DMS153 (cell line): Measurements from ENCODE around the gene CLDN1.

Source experiments
- DNase-seq: peaks from one replicate; lab custom pipeline; 2025; lab: John Stamatoyannopoulos, UW

Gene CLDN1

GRCh38 chr3:190321789-190322603 is at the start of gene CLDN1:
Gene CLDN1 (minus strand): TSS chr3:190322446. CDS start chr3:190322206, 240 bp downstream.
- peak; percentile 52 for DNase-seq

- no peak for DNase-seq
Observed at GRCh38 chr3:190371152-190371551, 48.9 kb upstream of the CLDN1 start.

- DNase-seq: no peak
Observed at GRCh38 chr3:190370369-190370768, 48.1 kb upstream of the CLDN1 start.

GRCh38 chr3:190369668-190370295 is 47.5 kb upstream of the CLDN1 start:
- no peak for DNase-seq

- no peak for DNase-seq
Observed at GRCh38 chr3:190368881-190369280, 46.6 kb upstream of the CLDN1 start.

- DNase-seq: no peak
Observed at GRCh38 chr3:190366133-190366532, 43.9 kb upstream of the CLDN1 start.

- DNase-seq: no peak
Observed at GRCh38 chr3:190362258-190362657, 40.0 kb upstream of the CLDN1 start.

GRCh38 chr3:190361791-190362190 is 39.5 kb upstream of the CLDN1 start:
- no peak for DNase-seq

GRCh38 chr3:190360228-190360627 is 38.0 kb upstream of the CLDN1 start:
- no peak for DNase-seq

GRCh38 chr3:190359813-190360212 is 37.6 kb upstream of the CLDN1 start:
- no peak for DNase-seq

GRCh38 chr3:190357468-190357867 is 35.2 kb upstream of the CLDN1 start:
- no peak for DNase-seq

- DNase-seq: no peak
Observed at GRCh38 chr3:190356246-190356645, 34.0 kb upstream of the CLDN1 start.

GRCh38 chr3:190352861-190353457 is 30.7 kb upstream of the CLDN1 start:
- DNase-seq: no peak

- no peak for DNase-seq
Observed at GRCh38 chr3:190346541-190346940, 24.3 kb upstream of the CLDN1 start.

- no peak for DNase-seq
Observed at GRCh38 chr3:190345878-190346277, 23.6 kb upstream of the CLDN1 start.

GRCh38 chr3:190345027-190345821 is 23.0 kb upstream of the CLDN1 start:
- peak; percentile 23 for DNase-seq

- DNase-seq: no peak
Observed at GRCh38 chr3:190340071-190340470, 17.8 kb upstream of the CLDN1 start.

- peak; percentile 25 for DNase-seq
Observed at GRCh38 chr3:190339130-190339529, 16.9 kb upstream of the CLDN1 start.

- DNase-seq: no peak
Observed at GRCh38 chr3:190338717-190339116, 16.5 kb upstream of the CLDN1 start.

- no peak for DNase-seq
Observed at GRCh38 chr3:190337301-190337700, 15.1 kb upstream of the CLDN1 start.

- no peak for DNase-seq
Observed at GRCh38 chr3:190336516-190337189, 14.4 kb upstream of the CLDN1 start.

- no peak for DNase-seq
Observed at GRCh38 chr3:190333961-190334360, 11.7 kb upstream of the CLDN1 start.
